Measurements from ENCODE around the gene TMEM33. TPM values are rescaled to one million over a fixed set of nuclear protein-coding genes. Genes with fewer than 3 reads are reported as not detected.

The TMEM33 gene
- total RNA-seq, 1 experiment from 2014 or later = 67.3 TPM

GRCh38 chr4:41989994-41990364 lies 54.8 kb downstream of the TMEM33 start:
- H3K36me3 Mint-ChIP-seq (ENCODE audit: insufficient read depth, unreplicated experiment) = peaks cover 28% of the 10 kb centered on the region
- BruUV-seq (replicated peaks) = no TSS peak
- intact Hi-C loops (cut with micrococcal nuclease; ENCODE audit: unreplicated experiment) = no loop called here
- H3K9me3 Mint-ChIP-seq (ENCODE audit: low read depth, unreplicated experiment) = no peaks in the 10 kb centered on the region
- no peak for DNase-seq
- no peaks in the 10 kb centered on the region for H3K27me3 Mint-ChIP-seq (ENCODE audit: unreplicated experiment)
- H3K4me3 Mint-ChIP-seq (ENCODE audit: low read depth, unreplicated experiment) = peak overlapping the region; percentile 88
- no peak for TF ChIP-seq CTCF (IDR thresholded peaks at IDR 0.05; ENCODE audit: unreplicated experiment)
- H3K4me1 Mint-ChIP-seq (ENCODE audit: low read depth, unreplicated experiment) = no peaks in the 10 kb centered on the region
- H3K27ac Mint-ChIP-seq (ENCODE audit: unreplicated experiment) = peak overlapping the region; percentile 98
- CTCF ChIA-PET = no interaction called here

GRCh38 chr4:41990365-41991111 lies 55.3 kb downstream of the TMEM33 start, which contains the start of gene SLC30A9:
SLC30A9 (plus strand) TSS chr4:41990530; CDS start chr4:41990652, 122 bp downstream.
- peak; percentile 85 for DNase-seq
- no peak for TF ChIP-seq CTCF (IDR thresholded peaks at IDR 0.05; ENCODE audit: unreplicated experiment)
- intact Hi-C loops (cut with micrococcal nuclease; ENCODE audit: unreplicated experiment) = no loop called here
- no TSS peak for BruUV-seq (replicated peaks)
- peaks cover 28% of the 10 kb centered on the region for H3K36me3 Mint-ChIP-seq (ENCODE audit: insufficient read depth, unreplicated experiment)
- no peaks in the 10 kb centered on the region for H3K27me3 Mint-ChIP-seq (ENCODE audit: unreplicated experiment)
- H3K4me3 Mint-ChIP-seq (ENCODE audit: low read depth, unreplicated experiment) = peak within 1 kb of the TSS; percentile 88
- peak within 1 kb of the TSS; percentile 98 for H3K27ac Mint-ChIP-seq (ENCODE audit: unreplicated experiment)
- CTCF ChIA-PET = interaction anchor here (0.7 kb wide), 1 partner anchor 23 kb away, joined by 13 read pairs; no protein-coding TSS in a partner anchor
- H3K9me3 Mint-ChIP-seq (ENCODE audit: low read depth, unreplicated experiment) = no peaks in the 10 kb centered on the region
- no peaks in the 10 kb centered on the region for H3K4me1 Mint-ChIP-seq (ENCODE audit: low read depth, unreplicated experiment)

- H3K27me3 Mint-ChIP-seq (ENCODE audit: unreplicated experiment) = no peaks in the 10 kb centered on the region
- peak; percentile 14 for DNase-seq
- no peak for TF ChIP-seq CTCF (IDR thresholded peaks at IDR 0.05; ENCODE audit: unreplicated experiment)
- H3K9me3 Mint-ChIP-seq (ENCODE audit: low read depth, unreplicated experiment) = no peaks in the 10 kb centered on the region
- no peaks in the 10 kb centered on the region for H3K4me1 Mint-ChIP-seq (ENCODE audit: low read depth, unreplicated experiment)
- no TSS peak for BruUV-seq (replicated peaks)
- H3K27ac Mint-ChIP-seq (ENCODE audit: unreplicated experiment) = no peak overlapping the region
- CTCF ChIA-PET = no interaction called here
- H3K4me3 Mint-ChIP-seq (ENCODE audit: low read depth, unreplicated experiment) = peak overlapping the region; percentile 88
- H3K36me3 Mint-ChIP-seq (ENCODE audit: insufficient read depth, unreplicated experiment) = peaks cover 28% of the 10 kb centered on the region
- intact Hi-C loops (cut with micrococcal nuclease; ENCODE audit: unreplicated experiment) = no loop called here
Measured at GRCh38 chr4:41991916-41992767, 56.9 kb downstream of the TMEM33 start.

GRCh38 chr4:41992967-41993857 lies 58.0 kb downstream of the TMEM33 start:
- H3K4me1 Mint-ChIP-seq (ENCODE audit: low read depth, unreplicated experiment) = no peaks in the 10 kb centered on the region
- H3K4me3 Mint-ChIP-seq (ENCODE audit: low read depth, unreplicated experiment) = no peak overlapping the region
- CTCF ChIA-PET = no interaction called here
- no peak overlapping the region for H3K27ac Mint-ChIP-seq (ENCODE audit: unreplicated experiment)
- no peaks in the 10 kb centered on the region for H3K9me3 Mint-ChIP-seq (ENCODE audit: low read depth, unreplicated experiment)
- peaks cover 28% of the 10 kb centered on the region for H3K36me3 Mint-ChIP-seq (ENCODE audit: insufficient read depth, unreplicated experiment)
- intact Hi-C loops (cut with micrococcal nuclease; ENCODE audit: unreplicated experiment) = no loop called here
- no peak for TF ChIP-seq CTCF (IDR thresholded peaks at IDR 0.05; ENCODE audit: unreplicated experiment)
- no peaks in the 10 kb centered on the region for H3K27me3 Mint-ChIP-seq (ENCODE audit: unreplicated experiment)
- no TSS peak for BruUV-seq (replicated peaks)
- no peak for DNase-seq
